NCI-H1105 treated with DMSO at 0.1 percent for 48 hours (cell line): ENCODE data around the gene CDK8.

Experiments used
- DNase-seq: peaks from one replicate; lab custom pipeline; 2025; lab: John Stamatoyannopoulos, UW

CDK8 gene

DNA sequence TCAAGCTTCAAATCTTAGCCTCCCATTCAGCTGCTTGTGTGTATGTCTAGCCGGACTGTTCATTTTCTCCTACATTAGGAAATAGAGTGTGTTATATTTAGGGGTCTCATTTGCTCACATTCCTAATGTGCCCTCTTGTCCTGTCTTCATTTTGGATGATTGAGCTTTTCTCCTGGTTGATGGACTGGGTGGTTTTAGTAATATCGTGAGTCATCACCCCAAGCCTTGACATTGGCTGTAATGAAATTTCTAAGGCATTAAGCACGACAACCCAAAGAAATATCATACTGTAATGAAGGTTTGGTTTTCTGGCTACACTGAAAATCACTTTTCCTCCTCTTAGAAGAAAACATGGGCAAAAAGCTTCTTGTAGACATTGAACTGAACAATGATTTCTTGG lies 192.8 kb downstream of the CDK8 start:
- DNase-seq: no peak

DNA sequence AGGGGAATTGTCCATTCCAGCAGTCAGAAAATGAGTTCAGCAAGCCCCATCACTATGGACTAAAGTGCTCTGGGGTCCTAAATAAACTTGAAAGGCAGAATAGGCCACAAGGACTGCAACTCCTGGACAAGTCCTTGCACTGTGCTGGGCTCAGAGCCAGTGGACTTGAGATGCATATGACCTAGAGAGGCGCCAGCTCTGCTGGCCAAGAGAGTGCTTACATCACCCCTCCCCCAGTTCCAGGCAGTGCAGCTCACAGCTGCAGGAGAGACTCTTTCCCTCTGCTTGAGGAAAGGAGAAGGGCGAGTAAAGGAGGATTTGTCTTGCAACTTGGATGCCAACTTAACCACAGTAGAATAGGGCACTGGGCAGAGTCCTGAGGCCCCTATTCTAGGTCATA lies 194.1 kb downstream of the CDK8 start:
- DNase-seq: no peak

DNA sequence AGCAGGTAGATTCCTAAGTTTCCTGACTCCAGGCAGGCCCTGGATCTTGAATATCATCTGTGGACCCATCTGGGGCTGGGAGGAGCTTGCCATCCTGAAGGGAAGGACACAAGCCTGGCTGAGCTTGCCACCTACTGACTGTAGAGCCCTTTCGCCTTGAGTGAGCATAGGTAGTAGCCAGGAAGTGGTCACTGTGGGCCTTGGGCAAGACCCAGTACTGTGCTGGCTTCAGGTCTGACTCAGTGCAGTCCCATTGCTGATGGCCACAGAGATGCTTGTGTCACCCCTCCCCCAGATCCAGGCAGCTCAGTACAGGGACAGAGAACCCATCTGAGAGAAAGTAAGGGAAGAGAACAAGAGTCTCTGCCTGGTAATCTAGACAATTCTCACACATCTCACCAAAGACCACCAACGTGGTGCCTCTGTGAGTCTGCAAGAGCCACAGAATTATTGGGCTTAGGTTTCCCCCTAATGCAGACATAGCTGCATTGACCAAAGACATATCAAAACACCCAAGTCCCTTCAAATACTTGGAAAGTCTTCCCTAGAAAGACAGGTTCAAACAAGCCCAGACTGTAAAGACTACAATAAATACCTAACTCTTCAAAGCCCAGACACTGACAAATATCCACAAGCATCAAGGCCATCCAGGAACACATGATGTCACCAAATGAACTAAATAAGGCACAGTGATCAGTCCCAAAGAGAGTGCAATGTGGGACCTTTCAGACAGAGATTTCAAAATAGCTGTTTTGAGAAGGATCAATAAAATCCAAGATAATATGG lies 195.3 kb downstream of the CDK8 start:
- DNase-seq: no peak
